Measurements from ENCODE around the gene KPTN.

Gene KPTN

GRCh38 chr19:47508721-47509120, 24.7 kb upstream of the KPTN start:
- no peak for DNase-seq

- DNase-seq: no peak
These were observed 24.0 kb upstream of the KPTN start for GRCh38 chr19:47507924-47508553.

- DNase-seq: no peak
These were observed 23.0 kb upstream of the KPTN start for GRCh38 chr19:47507012-47507411.

- no peak for DNase-seq
These were observed 22.4 kb upstream of the KPTN start for GRCh38 chr19:47506459-47506858.

GRCh38 chr19:47505506-47505905, 21.5 kb upstream of the KPTN start:
- no peak for DNase-seq

- no peak for DNase-seq
These were observed 19.8 kb upstream of the KPTN start for GRCh38 chr19:47503826-47504150.

- DNase-seq: no peak
These were observed 19.3 kb upstream of the KPTN start for GRCh38 chr19:47503130-47503825.

GRCh38 chr19:47499863-47500830, 16.1 kb upstream of the KPTN start:
- DNase-seq: no peak

- DNase-seq: no peak
These were observed 15.4 kb upstream of the KPTN start for GRCh38 chr19:47499371-47499770.

GRCh38 chr19:47498561-47498960, 14.5 kb upstream of the KPTN start:
- no peak for DNase-seq

- no peak for DNase-seq
These were observed 14.0 kb upstream of the KPTN start for GRCh38 chr19:47497821-47498520.

- no peak for DNase-seq
These were observed 13.2 kb upstream of the KPTN start for GRCh38 chr19:47497050-47497766.

- no peak for DNase-seq
These were observed 11.7 kb upstream of the KPTN start for GRCh38 chr19:47495478-47496372.

- no peak for DNase-seq
These were observed 10.7 kb upstream of the KPTN start for GRCh38 chr19:47494729-47495128.

- DNase-seq: no peak
These were observed 10.2 kb upstream of the KPTN start for GRCh38 chr19:47494211-47494547.

GRCh38 chr19:47493378-47494210, 9.6 kb upstream of the KPTN start:
- no peak for DNase-seq

- no peak for DNase-seq
These were observed 8.8 kb upstream of the KPTN start for GRCh38 chr19:47492571-47493377.

GRCh38 chr19:47492137-47492533, 8.1 kb upstream of the KPTN start:
- no peak for DNase-seq

- no peak for DNase-seq
These were observed 7.5 kb upstream of the KPTN start for GRCh38 chr19:47491358-47492136.

Measured in CD4-positive, alpha-beta T cell treated with Interleukin-4 for 1 hour (primary cell).